T-cell (primary cell): Measurements from ENCODE around the gene ZFPM1. TPM values are rescaled to one million over a fixed set of nuclear protein-coding genes. Genes with fewer than 3 reads are reported as not detected.

Source experiments
- ATAC-seq, 4 experiments: fragments of 200-7000 bp in 3 of 4; fragments of 150-1000 bp in 1 of 4; cut with Tn5 transposase; replicated peaks in 1 of 4; 1 replicate in 3 of 4; 2 replicates in 1 of 4; pipeline ENCODE4 v1.10.0; 2021; ENCODE audit warnings: moderate library complexity in 3 of 4, mild to moderate bottlenecking in 2 of 4, moderate number of reproducible peaks in 1 of 4
- CTCF ChIA-PET, 2 donors: fragments of 300-600 bp; sonication (Branson Sonifier 250); formaldehyde crosslinking; loops; one replicate each; lab custom pipeline; 2022; ENCODE audit warnings: antibody characterized with exemption in 2 of 2; lab: Charles Lee
- POLR2A ChIA-PET, 2 donors: fragments of 300-600 bp; sonication (Branson Sonifier 250); formaldehyde crosslinking; loops; one replicate each; lab custom pipeline; 2022; ENCODE audit warnings: antibody characterized with exemption in 2 of 2; lab: Charles Lee
- DNase-seq, 35 experiments: peaks; one replicate each; pipeline versions ENCODE4 v3.0.0 to v3.0.0-alpha.2; 2013 to 2023
- H3K27ac ChIP-seq: one replicate; pipeline ENCODE4 v1.5.1; 2013; ENCODE audit warnings: low read length
- H3K27me3 ChIP-seq, 2 experiments: replicated peaks in 1 of 2; 1 replicate in 1 of 2; 2 replicates in 1 of 2; pipeline versions ENCODE4 v1.6.1 to v1.7.0; 2013; ENCODE audit warnings: low read length in 1 of 2, mixed read lengths in 1 of 2; ENCODE audit not compliant: control insufficient read depth in 2 of 2, insufficient read depth in 2 of 2; ENCODE audit errors: extremely low read depth in 1 of 2
- H3K36me3 ChIP-seq, 2 donors: 1 replicate in 1 of 2; 2 replicates in 1 of 2; pipeline versions ENCODE4 v1.6.1 to v1.7.0; 2013; ENCODE audit warnings: low read length in 1 of 2; ENCODE audit not compliant: control insufficient read depth in 2 of 2, insufficient read depth in 1 of 2; ENCODE audit errors: extremely low read depth in 1 of 2
- H3K4me1 ChIP-seq, 2 experiments: 1 replicate in 1 of 2; 2 replicates in 1 of 2; pipeline versions ENCODE4 v1.6.1 to v1.7.0; 2013; ENCODE audit warnings: low read length in 2 of 2, mixed read lengths in 1 of 2; ENCODE audit not compliant: insufficient read depth in 2 of 2, control insufficient read depth in 1 of 2; ENCODE audit errors: extremely low read depth in 1 of 2
- H3K4me3 ChIP-seq, 2 donors: 1 replicate in 1 of 2; 2 replicates in 1 of 2; pipeline versions ENCODE4 v1.5.1 to v1.7.0; 2013; ENCODE audit warnings: mild to moderate bottlenecking in 2 of 2, low read length in 1 of 2, moderate library complexity in 1 of 2; ENCODE audit not compliant: control insufficient read depth in 1 of 2; ENCODE audit errors: extremely low read depth in 1 of 2
- H3K9me3 ChIP-seq: 2 replicates; pipeline ENCODE4 v1.7.0; 2013
- H3K27ac Mint-ChIP-seq, 2 donors: one replicate each; pipeline ENCODE4 v1.8.0; 2020 to 2021; ENCODE audit warnings: mild to moderate bottlenecking in 2 of 2, mixed read lengths in 2 of 2
- H3K27me3 Mint-ChIP-seq, 2 donors: one replicate each; pipeline ENCODE4 v1.8.0; 2021 to 2022; ENCODE audit warnings: mixed read lengths in 2 of 2
- H3K36me3 Mint-ChIP-seq: one replicate; pipeline ENCODE4 v1.8.0; 2021; ENCODE audit warnings: mixed read lengths
- H3K4me1 Mint-ChIP-seq, 3 donors: one replicate each; pipeline ENCODE4 v1.8.0; 2020 to 2022; ENCODE audit warnings: mixed read lengths in 3 of 3, mild to moderate bottlenecking in 1 of 3
- H3K4me3 Mint-ChIP-seq, 3 donors: one replicate each; pipeline ENCODE4 v1.8.0; 2020 to 2022; ENCODE audit warnings: mild to moderate bottlenecking in 3 of 3, mixed read lengths in 3 of 3, moderate library complexity in 3 of 3
- H3K9me3 Mint-ChIP-seq, 3 donors: one replicate each; pipeline ENCODE4 v1.8.0; 2020 to 2022; ENCODE audit warnings: mixed read lengths in 3 of 3
- WGBS: methylation state at CpG from one replicate; pipeline ENCODE4 v1.1.5; 2013; ENCODE audit warnings: missing lambda C conversion rate; ENCODE audit not compliant: insufficient coverage; 5-methylcytosine and 5-hydroxymethylcytosine counted together
- total RNA-seq, 35 experiments: library from RNA in 6 of 35; stranded (reverse) in 6 of 35; fragments of 120-200 nt in 1 of 35; gene quantifications; one replicate each; pipeline versions ENCODE4 v1.2.1 to v1.2.4 and lab custom pipeline; 2013 to 2026

ZFPM1 gene
- total RNA-seq, 5 donors from 2014 or later (not counting 1 experiment from before 2014, with no cell fraction given), result 19.6 to 38.4 (median 33.1) TPM

DNA sequence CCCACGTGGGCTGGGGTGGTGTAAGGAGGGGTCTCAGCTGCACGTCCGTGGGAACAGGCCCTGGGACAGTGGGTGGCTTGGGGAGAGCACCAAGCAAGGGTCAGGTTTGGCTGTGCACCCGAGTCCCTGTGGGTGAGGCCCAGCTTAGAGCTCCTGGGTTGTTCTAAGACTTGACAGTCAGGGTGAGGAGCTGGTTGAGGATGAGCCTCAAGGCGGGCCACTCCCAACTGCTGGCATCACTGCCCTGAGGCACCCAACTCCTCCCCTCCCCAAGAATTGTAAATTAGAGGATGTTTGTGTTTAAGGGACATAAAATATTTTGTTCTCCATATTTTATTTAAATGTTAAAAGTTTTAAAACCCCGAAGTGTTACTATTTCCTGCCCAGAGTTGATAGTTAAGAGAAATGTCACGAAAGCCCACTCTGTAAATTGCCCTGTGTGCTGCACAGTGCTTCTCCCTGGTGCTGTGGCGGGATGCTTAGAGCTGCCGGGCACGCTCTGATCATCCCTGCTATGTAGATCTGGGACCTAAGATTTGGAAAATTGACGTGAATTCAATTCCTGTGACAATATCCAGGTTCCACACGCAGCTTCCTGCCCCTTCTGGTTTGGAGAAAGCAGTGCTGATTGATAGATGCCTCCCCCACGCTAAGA lies 133.0 kb downstream of the ZFPM1 start:
- no peak overlapping the region for H3K4me3 Mint-ChIP-seq
- H3K27ac Mint-ChIP-seq, result no peak overlapping the region
- Histone ChIP-seq H3K4me3 (no peak overlapping the region), H3K4me1 (peaks cover 0 to 38% of the 10 kb centered on the region in 2 experiments), H3K27ac (no peak overlapping the region), H3K27me3 (no peaks in the 10 kb centered on the region), H3K36me3 (peaks cover 27 to 69% of the 10 kb centered on the region in 2 donors), H3K9me3 (no peaks in the 10 kb centered on the region)
- H3K4me1 Mint-ChIP-seq, result peaks cover 40 to 55% (median 48%) of the 10 kb centered on the region in 3 donors
- ChIA-PET CTCF (no interaction called here), POLR2A (no interaction called here)
- H3K27me3 Mint-ChIP-seq, result no peaks in the 10 kb centered on the region
- 97% methylated on average over 6 of the region's 13 CpGs for WGBS
- no peak for ATAC-seq
- peaks cover 44% of the 10 kb centered on the region for H3K36me3 Mint-ChIP-seq
- no peak for DNase-seq
- no peaks in the 10 kb centered on the region for H3K9me3 Mint-ChIP-seq

Other genes starting within 250 kb of the ZFPM1 start
- 1 to 10 TPM in 4 of 5 donors, under 1 TPM in 1; 0.63 to 1.8 (median 1.6) TPM for gene ZNF469, start 70.3 kb upstream of the ZFPM1 start, total RNA-seq
- gene ZC3H18, start 117.1 kb downstream of the ZFPM1 start, total RNA-seq, result 100 to 1,000 TPM in 2 of 5 donors, 10 to 100 TPM in 3; 87.0 to 111 (median 91.5) TPM
- under 1 TPM in 3 of 5 donors, not detected in 2; 0.35 to 0.93 (median 0.39) TPM for gene IL17C, start 185.3 kb downstream of the ZFPM1 start, total RNA-seq
- 100 to 1,000 TPM; 271 to 456 (median 403) TPM for gene CYBA, start 197.8 kb downstream of the ZFPM1 start, total RNA-seq
- gene MVD, start 209.8 kb downstream of the ZFPM1 start, total RNA-seq, result 10 to 100 TPM; 52.3 to 81.4 (median 63.4) TPM
- gene SNAI3, start 233.2 kb downstream of the ZFPM1 start, total RNA-seq, result 10 to 100 TPM in 3 of 5 donors, 1 to 10 TPM in 2; 5.2 to 20.4 (median 17.2) TPM